Caco-2 (cell line): ENCODE measurements around the gene FBXO45. TPM values are rescaled to one million over a fixed set of nuclear protein-coding genes. Genes with fewer than 3 reads are reported as not detected.

ENCODE experiments used
- BruUV-seq: library from RNA; stranded (reverse); fragments of 400-500 nt; replicated peaks from 2 replicates; lab custom pipeline; 2021; lab: Mats Ljungman, UMichigan
- CTCF ChIA-PET: fragments of 300-600 bp; sonication (Branson Sonifier 250); formaldehyde crosslinking; loops from one replicate; lab custom pipeline; 2022; ENCODE audit warnings: antibody characterized with exemption; lab: Charles Lee
- POLR2A ChIA-PET: fragments of 300-600 bp; sonication (Branson Sonifier 250); formaldehyde crosslinking; loops from one replicate; lab custom pipeline; 2022; ENCODE audit warnings: antibody characterized with exemption; lab: Charles Lee
- DNase-seq, 2 experiments: peaks; one replicate each; pipeline versions ENCODE4 v3.0.0 to v3.0.0-alpha.2; 2020 to 2022
- H3K27me3 ChIP-seq: replicated peaks from 2 replicates; pipeline ENCODE4 v1.6.0; 2011; ENCODE audit warnings: low read length; ENCODE audit not compliant: control insufficient read depth, insufficient read depth
- H3K36me3 ChIP-seq: 2 replicates; pipeline ENCODE4 v1.5.1; 2011; ENCODE audit warnings: low read length; ENCODE audit not compliant: control insufficient read depth, insufficient read depth
- H3K4me1 ChIP-seq: fragments of 250-450 bp; sonication (Bioruptor Pico); 2 replicates; pipeline ENCODE4 v1.5.1; 2020; ENCODE audit warnings: mild to moderate bottlenecking
- H3K4me3 ChIP-seq: 2 replicates; pipeline ENCODE4 v1.5.1; 2011; ENCODE audit warnings: low read depth, mild to moderate bottlenecking, control low read depth, low read length
- H3K9me3 ChIP-seq: fragments of 250-450 bp; sonication (Bioruptor Pico); 2 replicates; pipeline ENCODE4 v1.5.1; 2020; ENCODE audit warnings: mild to moderate bottlenecking, moderate library complexity
- H3K27ac Mint-ChIP-seq: one replicate; pipeline ENCODE4 v1.8.0; 2022; ENCODE audit warnings: mixed read lengths; ENCODE audit not compliant: unreplicated experiment
- H3K27me3 Mint-ChIP-seq: one replicate; pipeline ENCODE4 v1.8.0; 2022; ENCODE audit warnings: mixed read lengths; ENCODE audit not compliant: insufficient read depth, unreplicated experiment
- H3K36me3 Mint-ChIP-seq: one replicate; pipeline ENCODE4 v1.8.0; 2022; ENCODE audit warnings: mild to moderate bottlenecking, mixed read lengths; ENCODE audit not compliant: insufficient read depth, unreplicated experiment
- H3K4me1 Mint-ChIP-seq: one replicate; pipeline ENCODE4 v1.8.0; 2022; ENCODE audit warnings: low read depth, mixed read lengths; ENCODE audit not compliant: unreplicated experiment
- H3K4me3 Mint-ChIP-seq: one replicate; pipeline ENCODE4 v1.8.0; 2022; ENCODE audit warnings: mild to moderate bottlenecking, moderate library complexity, mixed read lengths; ENCODE audit not compliant: unreplicated experiment
- H3K9me3 Mint-ChIP-seq: one replicate; pipeline ENCODE4 v1.8.0; 2022; ENCODE audit warnings: mixed read lengths; ENCODE audit not compliant: unreplicated experiment
- CTCF ChIP-seq, 2 experiments: fragments of 200-600 bp in 1 of 2; IDR thresholded peaks; 1 replicate in 1 of 2; 2 replicates in 1 of 2; pipeline versions ENCODE4 v1.5.1 to v1.8.0; 2011 to 2022; ENCODE audit warnings: antibody characterized with exemption in 1 of 2, control low read depth in 1 of 2, inconsistent platforms in 1 of 2, low read depth in 1 of 2, low read length in 1 of 2, mild to moderate bottlenecking in 1 of 2, moderate library complexity in 1 of 2; ENCODE audit not compliant: insufficient read depth in 1 of 2, severe bottlenecking in 1 of 2, unreplicated experiment in 1 of 2
- intact Hi-C: fragments of 100-400 bp; cut with micrococcal nuclease; formaldehyde crosslinking; loops from one replicate; pipeline ENCODE4 v1.10.0; 2022; ENCODE audit not compliant: unreplicated experiment
- total RNA-seq: library from RNA; stranded (reverse); gene quantifications from 2 replicates; pipeline ENCODE4 v1.2.3, GENCODE V29; 2022

The FBXO45 gene
- total RNA-seq, 1 experiment from 2014 or later = 15.8 TPM

GRCh38 chr3:196624067-196624790 is 55.8 kb downstream of the FBXO45 start:
- Mint-ChIP-seq H3K9me3 (no peaks in the 10 kb centered on the region), H3K4me1 (peaks cover 10% of the 10 kb centered on the region), H3K27me3 (no peaks in the 10 kb centered on the region), H3K36me3 (no peaks in the 10 kb centered on the region), H3K4me3 (no peak overlapping the region), H3K27ac (no peak overlapping the region)
- H3K4me3 ChIP-seq = no peak overlapping the region
- H3K4me1 ChIP-seq = peaks cover 12% of the 10 kb centered on the region
- H3K9me3 ChIP-seq = no peaks in the 10 kb centered on the region
- BruUV-seq = no TSS peak
- CTCF ChIA-PET = no interaction called here
- intact Hi-C loops = no loop called here
- no peaks in the 10 kb centered on the region for H3K36me3 ChIP-seq
- POLR2A ChIA-PET = no interaction called here
- H3K27me3 ChIP-seq = no peaks in the 10 kb centered on the region
- DNase-seq = no peak
- no peak for TF ChIP-seq CTCF (IDR thresholded peaks at IDR 0.05; ENCODE audit: insufficient read depth in 1 of 2, low read depth in 1 of 2, low read length in 1 of 2, severe bottlenecking in 1 of 2, unreplicated experiment in 1 of 2)

- ChIA-PET CTCF (no interaction called here), POLR2A (no interaction called here)
- Histone ChIP-seq H3K4me3 (no peak overlapping the region), H3K9me3 (no peaks in the 10 kb centered on the region), H3K27me3 (no peaks in the 10 kb centered on the region), H3K4me1 (peaks cover 6% of the 10 kb centered on the region), H3K36me3 (no peaks in the 10 kb centered on the region)
- TF ChIP-seq CTCF (IDR thresholded peaks at IDR 0.05; ENCODE audit: insufficient read depth in 1 of 2, low read depth in 1 of 2, low read length in 1 of 2, severe bottlenecking in 1 of 2, unreplicated experiment in 1 of 2) = no peak
- peaks cover 7% of the 10 kb centered on the region for H3K4me1 Mint-ChIP-seq
- no peaks in the 10 kb centered on the region for H3K9me3 Mint-ChIP-seq
- BruUV-seq = no TSS peak
- no peak overlapping the region for H3K4me3 Mint-ChIP-seq
- no peak for DNase-seq
- H3K27me3 Mint-ChIP-seq = no peaks in the 10 kb centered on the region
- intact Hi-C loops = no loop called here
- no peak overlapping the region for H3K27ac Mint-ChIP-seq
- H3K36me3 Mint-ChIP-seq = no peaks in the 10 kb centered on the region
Measured at GRCh38 chr3:196624907-196625306, 56.4 kb downstream of the FBXO45 start.

GRCh38 chr3:196625331-196625730 is 56.9 kb downstream of the FBXO45 start:
- intact Hi-C loops = no loop called here
- CTCF ChIA-PET = no interaction called here
- no peaks in the 10 kb centered on the region for H3K9me3 ChIP-seq
- no peaks in the 10 kb centered on the region for H3K36me3 ChIP-seq
- no peak for TF ChIP-seq CTCF (IDR thresholded peaks at IDR 0.05; ENCODE audit: insufficient read depth in 1 of 2, low read depth in 1 of 2, low read length in 1 of 2, severe bottlenecking in 1 of 2, unreplicated experiment in 1 of 2)
- Mint-ChIP-seq H3K9me3 (no peaks in the 10 kb centered on the region), H3K4me3 (no peak overlapping the region), H3K4me1 (peaks cover 3% of the 10 kb centered on the region), H3K27ac (no peak overlapping the region), H3K27me3 (no peaks in the 10 kb centered on the region), H3K36me3 (no peaks in the 10 kb centered on the region)
- H3K27me3 ChIP-seq = no peaks in the 10 kb centered on the region
- H3K4me1 ChIP-seq = peaks cover 2% of the 10 kb centered on the region; the same call in 1 of the 2 replicates
- DNase-seq = no peak
- POLR2A ChIA-PET = no interaction called here
- BruUV-seq = no TSS peak
- H3K4me3 ChIP-seq = no peak overlapping the region
